MCF 10A (cell line): Measurements from ENCODE around the gene TLR9. TPM values are rescaled to one million over a fixed set of nuclear protein-coding genes. Genes with fewer than 3 reads are reported as not detected.

Experiments used
- BruUV-seq: library from RNA; stranded (reverse); fragments of 400-500 nt; replicated peaks from 2 replicates; lab custom pipeline; 2021; lab: Mats Ljungman, UMichigan
- CTCF ChIA-PET: fragments of 300-600 bp; sonication (Branson Sonifier 250); formaldehyde crosslinking; extraction: SDS; loops from one replicate; lab custom pipeline; 2021; ENCODE audit warnings: antibody characterized with exemption, inconsistent platforms; lab: Yijun Ruan, JAX
- POLR2A ChIA-PET: fragments of 300-600, 350-650 bp; sonication (Branson Sonifier 250); formaldehyde crosslinking; extraction: SDS; loops from one replicate; lab custom pipeline; 2020; ENCODE audit warnings: antibody characterized with exemption, inconsistent platforms; lab: Yijun Ruan, JAX
- DNase-seq: peaks from one replicate; pipeline ENCODE4 v3.0.0-alpha.2; 2018; ENCODE audit not compliant: unreplicated experiment
- H3K27ac Mint-ChIP-seq: one replicate; pipeline ENCODE4 v1.8.0; 2022; ENCODE audit warnings: mild to moderate bottlenecking, low read depth, mixed read lengths; ENCODE audit not compliant: unreplicated experiment
- H3K27me3 Mint-ChIP-seq: one replicate; pipeline ENCODE4 v1.8.0; 2022; ENCODE audit warnings: mixed read lengths; ENCODE audit not compliant: insufficient read depth, unreplicated experiment
- H3K36me3 Mint-ChIP-seq: one replicate; pipeline ENCODE4 v1.8.0; 2022; ENCODE audit warnings: mild to moderate bottlenecking, moderate library complexity, mixed read lengths; ENCODE audit not compliant: insufficient read depth, unreplicated experiment
- H3K4me1 Mint-ChIP-seq: one replicate; pipeline ENCODE4 v1.8.0; 2022; ENCODE audit warnings: mixed read lengths; ENCODE audit not compliant: insufficient read depth, unreplicated experiment
- H3K4me3 Mint-ChIP-seq: one replicate; pipeline ENCODE4 v1.8.0; 2022; ENCODE audit warnings: mild to moderate bottlenecking, moderate library complexity, mixed read lengths; ENCODE audit not compliant: unreplicated experiment
- H3K9me3 Mint-ChIP-seq: one replicate; pipeline ENCODE4 v1.8.0; 2022; ENCODE audit warnings: mixed read lengths; ENCODE audit not compliant: unreplicated experiment
- CTCF ChIP-seq: fragments of 200-600 bp; IDR thresholded peaks from one replicate; pipeline ENCODE4 v1.8.0; 2022; ENCODE audit warnings: antibody characterized with exemption, mild to moderate bottlenecking; ENCODE audit not compliant: unreplicated experiment
- intact Hi-C: fragments of 100-400 bp; cut with micrococcal nuclease; formaldehyde crosslinking; loops from 2 replicates; pipeline ENCODE4 v1.14.1; 2022
- total RNA-seq: library from RNA; stranded (reverse); gene quantifications from 2 replicates; pipeline ENCODE4 v1.2.3, GENCODE V29; 2022

The TLR9 gene
- total RNA-seq, 1 experiment from 2014 or later: not detected

DNA sequence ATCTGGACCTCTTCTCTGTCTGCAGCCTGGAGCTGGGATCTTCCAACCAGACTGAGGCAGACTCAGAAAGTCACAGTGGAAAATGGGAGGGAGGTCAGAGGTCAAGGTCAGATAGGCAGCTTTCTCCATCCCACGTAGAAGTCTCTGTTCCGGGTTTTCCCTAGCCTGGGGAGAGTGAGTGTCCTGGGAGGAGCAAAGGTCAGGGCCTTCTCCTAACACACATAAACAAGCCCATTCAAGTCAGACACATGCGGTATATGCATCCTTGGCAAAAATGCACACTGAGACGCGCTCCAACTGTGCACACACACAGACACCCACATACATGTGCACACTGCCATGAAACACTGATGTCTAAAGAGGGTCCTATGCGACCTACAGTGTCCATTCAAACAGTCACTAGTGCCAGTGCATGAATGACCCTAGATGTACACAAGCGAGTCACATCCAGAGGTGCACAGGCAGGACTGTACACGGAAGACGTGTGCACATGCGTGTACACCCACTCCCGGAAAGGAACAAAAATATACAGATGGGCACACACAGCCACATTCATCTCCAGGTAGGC, 12.8 kb upstream of the TLR9 start:
- POLR2A ChIA-PET: interaction anchor here (0.7 to 6.1 kb wide), 22 partner anchors 8 to 739 kb away, joined by 3 to 120 read pairs (median 6); partner anchors contain the start of genes ACY1, DCAF1, DUSP7 and GLYCTK
- Mint-ChIP-seq H3K36me3 (peaks cover 12% of the 10 kb centered on the region), H3K4me1 (peaks cover 29% of the 10 kb centered on the region), H3K27ac (peak overlapping the region; percentile 69), H3K9me3 (no peaks in the 10 kb centered on the region), H3K27me3 (no peaks in the 10 kb centered on the region), H3K4me3 (peak overlapping the region; percentile 86)
- intact Hi-C loops: loop anchor here (10.0 kb wide), 1 partner anchor 207 kb away; the partner anchor contains the start of gene SEMA3G
- no peak for DNase-seq
- TF ChIP-seq CTCF: no peak
- CTCF ChIA-PET: interaction anchor here (0.8 to 13.6 kb wide), 7 partner anchors 11 to 237 kb away, joined by 3 to 175 read pairs (median 4); partner anchors contain the start of gene TLR9
- BruUV-seq: TSS peak; percentile 36

- POLR2A ChIA-PET: interaction anchor here (0.6 to 6.1 kb wide), 21 partner anchors 8 to 255 kb away, joined by 3 to 120 read pairs (median 5); partner anchors contain the start of genes ACY1, DUSP7, GLYCTK and POC1A
- H3K27ac Mint-ChIP-seq: peak overlapping the region; percentile 69
- intact Hi-C loops: loop anchor here (1.0 to 10.0 kb wide), 2 partner anchors 41 to 207 kb away; partner anchors contain the start of genes SEMA3G and WDR82
- peaks cover 15% of the 10 kb centered on the region for H3K36me3 Mint-ChIP-seq
- H3K27me3 Mint-ChIP-seq: no peaks in the 10 kb centered on the region
- H3K9me3 Mint-ChIP-seq: no peaks in the 10 kb centered on the region
- TF ChIP-seq CTCF: no peak
- BruUV-seq: no TSS peak
- CTCF ChIA-PET: interaction anchor here (0.6 to 13.6 kb wide), 10 partner anchors 11 to 253 kb away, joined by 3 to 175 read pairs (median 4); partner anchors contain the start of gene TLR9
- H3K4me3 Mint-ChIP-seq: peak overlapping the region; percentile 86
- H3K4me1 Mint-ChIP-seq: peaks cover 29% of the 10 kb centered on the region
- DNase-seq: peak; percentile 92
Measured at GRCh38 chr3:52237657-52238172, 12.3 kb upstream of the TLR9 start.

- Mint-ChIP-seq H3K4me1 (peaks cover 29% of the 10 kb centered on the region), H3K9me3 (no peaks in the 10 kb centered on the region), H3K27ac (peak overlapping the region; percentile 69), H3K27me3 (no peaks in the 10 kb centered on the region), H3K4me3 (peak overlapping the region; percentile 86), H3K36me3 (peaks cover 15% of the 10 kb centered on the region)
- CTCF ChIA-PET: interaction anchor here (0.6 to 13.6 kb wide), 11 partner anchors 16 to 253 kb away, joined by 3 to 175 read pairs (median 3); partner anchors contain the start of gene TLR9
- peak; percentile 40 for DNase-seq
- intact Hi-C loops: loop anchor here (1.0 to 10.0 kb wide), 2 partner anchors 41 to 208 kb away; partner anchors contain the start of genes SEMA3G and WDR82
- no peak for TF ChIP-seq CTCF
- no TSS peak for BruUV-seq
- POLR2A ChIA-PET: interaction anchor here (0.6 to 6.1 kb wide), 19 partner anchors 9 to 254 kb away, joined by 3 to 120 read pairs (median 4); partner anchors contain the start of genes ACY1, GLYCTK, POC1A and PPM1M
Measured at GRCh38 chr3:52237006-52237656, 11.7 kb upstream of the TLR9 start.
